AG04450 (cell line): ENCODE results near the gene ZFHX3. TPM values are rescaled to one million over a fixed set of nuclear protein-coding genes. Genes with fewer than 3 reads are reported as not detected.
"Not testable (repeated sequence)": the region's sequence is repeated elsewhere in the genome, so short reads cannot be mapped to it uniquely, and the experiment has no call there.

Experiments used
- CTCF ChIA-PET: fragments of 300-600, 350-600 bp; formaldehyde crosslinking; extraction: SDS; loops from one replicate; lab custom pipeline; 2022; ENCODE audit warnings: antibody characterized with exemption, inconsistent platforms; lab: Charles Lee
- POLR2A ChIA-PET: fragments of 350-600 bp; formaldehyde crosslinking; extraction: SDS; loops from one replicate; lab custom pipeline; 2021; ENCODE audit warnings: antibody characterized with exemption, inconsistent platforms; lab: Yijun Ruan, JAX
- DNase-seq: peaks from one replicate; pipeline ENCODE4 v3.0.0-alpha.2; 2011; ENCODE audit warnings: low read depth, low spot score
- H3K27ac ChIP-seq: one replicate; pipeline ENCODE4 v1.5.1; 2012; ENCODE audit warnings: low read depth, low read length, control low read depth
- H3K27me3 ChIP-seq: one replicate; pipeline ENCODE4 v1.6.0; 2012; ENCODE audit warnings: low read length; ENCODE audit not compliant: control insufficient read depth, insufficient read depth
- H3K4me3 ChIP-seq: 2 replicates; pipeline ENCODE4 v1.5.1; 2011; ENCODE audit warnings: mild to moderate bottlenecking, low read depth, low read length, control low read depth
- H3K9me3 ChIP-seq: 2 replicates; pipeline ENCODE4 v1.5.1; 2012; ENCODE audit warnings: low read length; ENCODE audit not compliant: control insufficient read depth, insufficient read depth
- polyA plus RNA-seq: library from polyadenylated mRNA; depleted of rRNA; stranded (reverse); fragments of >200 nt; gene quantifications from 2 replicates; pipeline ENCODE4 v1.2.3, GENCODE V29; 2011
- TF ChIP-seq, protein P1 (sequence below): IDR thresholded peaks from 2 replicates; pipeline ENCODE4 v1.5.1; 2011; ENCODE audit warnings: low read depth, low read length, control low read depth, inconsistent platforms

The ZFHX3 gene
- polyA plus RNA-seq, 1 experiment: 3.3 TPM

DNA sequence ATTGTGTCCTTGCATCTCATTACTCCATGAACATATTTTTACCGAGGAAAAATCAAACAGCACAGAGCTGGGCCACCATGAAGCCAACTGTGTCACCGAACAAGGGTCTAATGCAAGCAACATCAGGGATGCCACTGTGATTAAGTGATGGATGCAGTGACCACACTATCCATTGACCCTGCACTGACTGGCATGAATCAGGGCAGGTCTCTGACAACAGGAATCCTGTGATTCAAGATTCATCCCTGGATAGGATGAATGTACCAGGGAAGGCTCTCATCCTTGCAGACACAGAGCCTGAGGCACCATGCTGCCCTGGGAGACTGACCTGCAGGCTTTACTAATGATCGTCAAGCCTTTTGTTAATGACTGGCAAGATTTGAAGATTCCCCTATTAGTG, 41.5 kb upstream of the ZFHX3 start:
- Histone ChIP-seq H3K4me3 (no peak overlapping the region), H3K27me3 (no peaks in the 10 kb centered on the region), H3K27ac (no peak overlapping the region), H3K9me3 (peaks cover 3% of the 10 kb centered on the region; the same call in 1 of the 2 replicates)
- TF ChIP-seq, protein P1, sequence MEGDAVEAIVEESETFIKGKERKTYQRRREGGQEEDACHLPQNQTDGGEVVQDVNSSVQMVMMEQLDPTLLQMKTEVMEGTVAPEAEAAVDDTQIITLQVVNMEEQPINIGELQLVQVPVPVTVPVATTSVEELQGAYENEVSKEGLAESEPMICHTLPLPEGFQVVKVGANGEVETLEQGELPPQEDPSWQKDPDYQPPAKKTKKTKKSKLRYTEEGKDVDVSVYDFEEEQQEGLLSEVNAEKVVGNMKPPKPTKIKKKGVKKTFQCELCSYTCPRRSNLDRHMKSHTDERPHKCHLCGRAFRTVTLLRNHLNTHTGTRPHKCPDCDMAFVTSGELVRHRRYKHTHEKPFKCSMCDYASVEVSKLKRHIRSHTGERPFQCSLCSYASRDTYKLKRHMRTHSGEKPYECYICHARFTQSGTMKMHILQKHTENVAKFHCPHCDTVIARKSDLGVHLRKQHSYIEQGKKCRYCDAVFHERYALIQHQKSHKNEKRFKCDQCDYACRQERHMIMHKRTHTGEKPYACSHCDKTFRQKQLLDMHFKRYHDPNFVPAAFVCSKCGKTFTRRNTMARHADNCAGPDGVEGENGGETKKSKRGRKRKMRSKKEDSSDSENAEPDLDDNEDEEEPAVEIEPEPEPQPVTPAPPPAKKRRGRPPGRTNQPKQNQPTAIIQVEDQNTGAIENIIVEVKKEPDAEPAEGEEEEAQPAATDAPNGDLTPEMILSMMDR: no peak
- no peak for DNase-seq
- CTCF ChIA-PET: interaction anchor here (1.3 kb wide), 1 partner anchor 257 kb away, joined by 3 read pairs; no protein-coding TSS in a partner anchor
- POLR2A ChIA-PET: no interaction called here

- Histone ChIP-seq H3K9me3 (no peaks in the 10 kb centered on the region; the same call in 1 of the 2 replicates), H3K4me3 (no peak overlapping the region), H3K27ac (no peak overlapping the region), H3K27me3 (no peaks in the 10 kb centered on the region)
- TF ChIP-seq, protein P1: no peak
- DNase-seq: no peak
- CTCF ChIA-PET: no interaction called here
- POLR2A ChIA-PET: no interaction called here
These were observed 38.2 kb upstream of the ZFHX3 start for GRCh38 chr16:73086108-73086507.

GRCh38 chr16:73083271-73083670, 35.3 kb upstream of the ZFHX3 start:
- Histone ChIP-seq H3K27ac (no peak overlapping the region), H3K27me3 (no peaks in the 10 kb centered on the region), H3K9me3 (no peaks in the 10 kb centered on the region; the same call in 1 of the 2 replicates), H3K4me3 (no peak overlapping the region)
- CTCF ChIA-PET: interaction anchor here (1.7 kb wide), 1 partner anchor 251 kb away, joined by 4 read pairs; no protein-coding TSS in a partner anchor
- TF ChIP-seq, protein P1: no peak
- DNase-seq: no peak
- POLR2A ChIA-PET: interaction anchor here (0.7 to 1.3 kb wide), 2 partner anchors 29 to 647 kb away, joined by 3 to 4 read pairs; no protein-coding TSS in a partner anchor

DNA sequence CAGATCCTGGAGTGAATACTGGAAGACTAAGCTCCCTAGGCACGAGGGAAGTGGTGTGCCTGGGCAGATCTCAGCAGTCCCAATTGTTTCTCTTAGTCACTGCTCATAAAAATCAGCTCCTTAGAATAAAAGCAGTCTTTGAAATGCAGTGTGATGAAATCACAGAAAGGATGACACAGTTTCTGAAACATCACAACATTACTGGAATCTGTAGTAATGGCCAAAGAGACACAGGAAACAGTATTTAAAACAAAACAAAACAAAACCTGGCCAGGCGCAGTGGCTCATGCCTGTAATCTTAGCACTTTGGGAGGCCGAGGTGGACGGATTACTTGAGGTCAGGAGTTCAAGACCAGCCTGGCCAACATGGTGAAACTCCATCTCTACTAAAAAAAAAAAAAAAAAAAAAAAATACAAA, 34.7 kb upstream of the ZFHX3 start:
- not testable (repeated sequence) for H3K4me3 ChIP-seq, H3K27me3 ChIP-seq, H3K9me3 ChIP-seq
- ChIA-PET CTCF (interaction anchor here (1.0 to 1.7 kb wide), 3 partner anchors 94 to 796 kb away, joined by 4 read pairs; no protein-coding TSS in a partner anchor), POLR2A (interaction anchor here (0.7 to 1.3 kb wide), 8 partner anchors 11 to 646 kb away, joined by 3 to 7 read pairs (median 4); no protein-coding TSS in a partner anchor)
- DNase-seq: peak; percentile 81
- H3K27ac ChIP-seq: peak overlapping the region; percentile 82

DNA sequence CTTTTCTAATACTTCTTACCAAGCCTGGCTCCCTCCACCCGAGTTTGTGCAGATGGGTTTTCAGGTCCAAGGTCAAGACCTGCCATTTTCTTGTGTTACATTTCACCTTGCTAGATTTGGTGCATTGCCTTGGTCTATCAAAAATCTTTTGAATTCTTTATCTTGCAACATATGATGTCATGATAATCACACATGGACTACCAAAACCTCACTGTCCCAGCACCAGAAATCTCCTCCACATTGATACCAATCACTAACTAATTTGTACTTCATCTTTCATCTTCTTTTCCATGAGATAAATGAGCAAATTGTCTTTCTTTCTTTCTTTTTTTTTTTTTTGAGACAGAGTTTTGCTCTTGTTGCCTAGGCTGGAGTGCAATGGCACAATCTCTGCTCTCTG, 33.0 kb upstream of the ZFHX3 start:
- TF ChIP-seq, protein P1: no peak
- H3K27ac ChIP-seq: no peak overlapping the region
- H3K9me3 ChIP-seq: no peaks in the 10 kb centered on the region; the same call in 1 of the 2 replicates
- CTCF ChIA-PET: interaction anchor here (1.0 to 1.2 kb wide), 2 partner anchors 9 to 13 kb away, joined by 3 to 5 read pairs; no protein-coding TSS in a partner anchor
- H3K4me3 ChIP-seq: no peak overlapping the region
- no peaks in the 10 kb centered on the region for H3K27me3 ChIP-seq
- no peak for DNase-seq
- POLR2A ChIA-PET: no interaction called here
